A549 (cell line): ENCODE measurements around the gene RNF213. TPM values are rescaled to one million over a fixed set of nuclear protein-coding genes. Genes with fewer than 3 reads are reported as not detected.

Experiments used
- ATAC-seq, 2 experiments: fragments of 200-7000 bp in 1 of 2; fragments of >200 bp in 1 of 2; cut with Nextera tagmentation in 1 of 2; cut with Tn5 transposase in 1 of 2; 3 replicates each; pipeline versions ENCODE4 v1.8.0 to v1.9.1; 2018 to 2020; ENCODE audit warnings: mild to moderate bottlenecking in 1 of 2, moderate library complexity in 1 of 2
- CTCF ChIA-PET: fragments of 300-600 bp; sonication (Branson Sonifier 250); formaldehyde crosslinking; extraction: SDS; loops from one replicate; lab custom pipeline; 2021; ENCODE audit warnings: antibody characterized with exemption, inconsistent platforms; lab: Yijun Ruan, JAX
- POLR2A ChIA-PET: fragments of 350-600 bp; formaldehyde crosslinking; extraction: SDS; loops from one replicate; lab custom pipeline; 2021; ENCODE audit warnings: antibody characterized with exemption, inconsistent platforms; lab: Yijun Ruan, JAX
- DNase-seq, 2 experiments: peaks; one replicate each; pipeline versions ENCODE4 v3.0.0 to v3.0.0-alpha.2; 2011 to 2016; ENCODE audit warnings: low read depth in 1 of 2, low spot score in 1 of 2
- FAIRE-seq: peaks from 2 replicates; lab custom pipeline; 2011; peaks lifted over from hg19 to GRCh38; lab: Jason Lieb, UNC
- H3K27ac ChIP-seq, 2 experiments: fragments of >200 bp; sonication (Bioruptor Twin); formaldehyde crosslinking; 3 replicates each; pipeline ENCODE4 v1.5.1; 2016 to 2017
- H3K4me1 ChIP-seq: fragments of >200 bp; sonication (Bioruptor Twin); formaldehyde crosslinking; 3 replicates; pipeline ENCODE4 v1.6.1; 2016
- H3K4me2 ChIP-seq: fragments of >200 bp; sonication (Bioruptor Twin); formaldehyde crosslinking; 3 replicates; pipeline ENCODE4 v1.6.1; 2016
- H3K4me3 ChIP-seq: fragments of >200 bp; sonication (Bioruptor Twin); formaldehyde crosslinking; 3 replicates; pipeline ENCODE4 v1.5.1; 2016
- H3K9me3 ChIP-seq: fragments of >200 bp; sonication (Bioruptor Twin); formaldehyde crosslinking; 3 replicates; pipeline ENCODE4 v1.6.1; 2016
- CTCF ChIP-seq: fragments of >200 bp; sonication (Bioruptor Twin); formaldehyde crosslinking; IDR thresholded peaks from 3 replicates; pipeline ENCODE4 v1.5.1; 2016
- EHMT2 ChIP-seq: fragments of 200-600 bp; sonication (generic); IDR thresholded peaks from 2 replicates; pipeline ENCODE4 v1.6.1; 2016; ENCODE audit warnings: antibody characterized with exemption, low read depth, mild to moderate bottlenecking, moderate library complexity
- FOSL2 ChIP-seq, 2 experiments: fragments of 450-650 bp in 1 of 2; fragments of >200 bp in 1 of 2; sonication (Bioruptor Twin) in 1 of 2; formaldehyde crosslinking; IDR thresholded peaks; 2 replicates each; pipeline versions ENCODE4 v1.5.0 to v1.6.1; 2016 to 2020; ENCODE audit warnings: mild to moderate bottlenecking in 1 of 2, moderate library complexity in 1 of 2
- GATA3 ChIP-seq: IDR thresholded peaks from 2 replicates; pipeline ENCODE4 v1.6.1; 2012; ENCODE audit warnings: borderline replicate concordance
- HES2 ChIP-seq: fragments of >200 bp; sonication (Bioruptor Twin); formaldehyde crosslinking; IDR thresholded peaks from 2 replicates; pipeline ENCODE4 v1.6.1; 2016
- HOXB5 ChIP-seq: fragments of 250-450 bp; sonication (Bioruptor Pico); IDR thresholded peaks from 2 replicates; pipeline ENCODE4 v1.5.0; 2020; ENCODE audit warnings: mild to moderate bottlenecking, moderate library complexity
- JUN ChIP-seq, 2 experiments: fragments of >200 bp; sonication (Bioruptor Twin); formaldehyde crosslinking; IDR thresholded peaks; 2 replicates in 1 of 2; 3 replicates in 1 of 2; pipeline ENCODE4 v1.6.1; 2016 to 2017
- RAD21 ChIP-seq, 2 experiments: fragments of >200 bp in 1 of 2; sonication (Bioruptor Twin) in 1 of 2; formaldehyde crosslinking in 1 of 2; IDR thresholded peaks in 1 of 2; conservative IDR thresholded peaks in 1 of 2; 2 replicates in 1 of 2; 3 replicates in 1 of 2; pipeline ENCODE4 v1.6.1; 2012 to 2018; ENCODE audit warnings: inconsistent platforms in 1 of 2
- RCOR1 ChIP-seq: fragments of 150-350 bp; IDR thresholded peaks from 2 replicates; pipeline ENCODE4 v1.6.1; 2014; ENCODE audit warnings: antibody characterized with exemption, low read length, low read depth
- REST ChIP-seq: fragments of 200-600 bp; sonication (generic); IDR thresholded peaks from 2 replicates; pipeline ENCODE4 v1.6.1; 2016; ENCODE audit warnings: antibody characterized with exemption, mild to moderate bottlenecking, moderate library complexity
- RFX5 ChIP-seq: fragments of 450-650 bp; IDR thresholded peaks from 2 replicates; pipeline ENCODE4 v1.7.1; 2014; ENCODE audit warnings: antibody characterized with exemption, mild to moderate bottlenecking, moderate library complexity
- USF2 ChIP-seq: fragments of 450-650 bp; IDR thresholded peaks from 2 replicates; pipeline ENCODE4 v1.6.1; 2014; ENCODE audit warnings: antibody characterized with exemption
- WGBS: methylation state at CpG from one replicate; pipeline ENCODE4 v1.1.6; 2017; ENCODE audit errors: missing lambda C conversion rate; 5-methylcytosine and 5-hydroxymethylcytosine counted together
- polyA plus RNA-seq, 4 experiments: library from polyadenylated mRNA; depleted of rRNA in 3 of 4; stranded (reverse); fragments of >200 nt; fragmentation: RNase III in 1 of 4; extraction: RNeasy Plus Mini Kit Qiagen cat#74134 plus additional on column Dnase treatment in 1 of 4; gene quantifications; 2 replicates in 3 of 4; 3 replicates in 1 of 4; pipeline ENCODE4 v1.2.3, GENCODE V29; 2011 to 2017
- TF ChIP-seq, protein P1 (sequence below): IDR thresholded peaks from 2 replicates; pipeline ENCODE4 v1.6.1; 2012

The RNF213 gene
- polyA plus RNA-seq, 2 of the 4 experiments (the other 2 are of a cell fraction), result 59.1 to 127 TPM

DNA sequence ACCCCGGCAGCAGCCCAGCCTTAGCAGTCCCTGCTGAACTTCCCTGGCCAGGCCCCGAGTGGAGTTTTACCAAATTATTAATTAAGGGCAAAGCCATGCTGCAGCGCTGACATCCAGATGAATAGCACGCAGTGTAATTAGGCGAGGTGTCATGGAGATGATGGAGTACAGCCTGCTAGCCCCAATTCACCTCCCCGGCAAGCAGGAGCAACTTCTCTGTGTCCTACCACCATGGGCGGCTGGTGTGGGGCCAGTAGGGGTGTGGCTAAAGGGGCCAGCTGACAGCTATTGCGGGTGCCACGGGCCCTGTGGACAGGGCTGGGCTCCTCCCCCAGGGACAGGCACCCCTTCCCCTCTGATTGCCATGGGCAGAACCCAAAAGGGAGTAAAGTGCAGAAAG, 178.8 kb downstream of the RNF213 start:
- Histone ChIP-seq H3K9me3 (no peaks in the 10 kb centered on the region), H3K4me1 (no peaks in the 10 kb centered on the region), H3K27ac (no peak overlapping the region), H3K4me2 (no peak overlapping the region), H3K4me3 (no peak overlapping the region)
- DNase-seq, result no peak
- ChIA-PET POLR2A (no interaction called here), CTCF (interaction anchor here (1.1 to 8.3 kb wide), 3 partner anchors 14 to 312 kb away, joined by 3 to 85 read pairs (median 4); no protein-coding TSS in a partner anchor)
- WGBS, result 61% methylated on average over 9 of the region's 9 CpGs
- no peak for ATAC-seq
- TF ChIP-seq JUN (IDR thresholded peaks at IDR 0.05) (no peak), USF2 (no peak), GATA3 (no peak), HES2 (no peak), HOXB5 (CRISPR knock-in tag) (no peak), RAD21 (conservative IDR thresholded peaks at IDR 0.05 in 1 of 2, IDR thresholded peaks at IDR 0.05 in 1 of 2) (no peak), CTCF (no peak), RFX5 (no peak), FOSL2 (IDR thresholded peaks at IDR 0.05) (no peak), FOSL2 (CRISPR knock-in tag; IDR thresholded peaks at IDR 0.05) (no peak)
- TF ChIP-seq, protein P1, sequence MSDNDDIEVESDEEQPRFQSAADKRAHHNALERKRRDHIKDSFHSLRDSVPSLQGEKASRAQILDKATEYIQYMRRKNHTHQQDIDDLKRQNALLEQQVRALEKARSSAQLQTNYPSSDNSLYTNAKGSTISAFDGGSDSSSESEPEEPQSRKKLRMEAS, result no peak
- no peak for FAIRE-seq

GRCh38 chr17:80441133-80441578, 180.5 kb downstream of the RNF213 start:
- no peak overlapping the region for H3K27ac ChIP-seq
- DNase-seq, result peak in 1 of 2 experiments; percentile 68
- TF ChIP-seq REST (peak; percentile 97), EHMT2 (peak; percentile 79), RCOR1 (no peak)
- TF ChIP-seq, all 56 proteins: peak for 2
- Histone ChIP-seq H3K4me2 (no peak overlapping the region), H3K4me3 (no peak overlapping the region), H3K9me3 (no peaks in the 10 kb centered on the region), H3K4me1 (no peaks in the 10 kb centered on the region; the same call in 2 of the 3 replicates)
- ChIA-PET POLR2A (interaction anchor here (2.1 kb wide), 1 partner anchor 14 kb away, joined by 7 read pairs; no protein-coding TSS in a partner anchor), CTCF (interaction anchor here (0.7 to 8.3 kb wide), 7 partner anchors 10 to 540 kb away, joined by 3 to 85 read pairs (median 3); no protein-coding TSS in a partner anchor)
- ATAC-seq (peak; percentile 35 to 65; a peak in 3 of 6 replicates), FAIRE-seq (no peak)
- WGBS, result 32% methylated on average over 14 of the region's 14 CpGs
